Measurements from ENCODE around the gene ZMYND19.
A peak's percentile ranks its signal among the peaks of the same experiment; 100 is the strongest.

The ZMYND19 gene

DNA sequence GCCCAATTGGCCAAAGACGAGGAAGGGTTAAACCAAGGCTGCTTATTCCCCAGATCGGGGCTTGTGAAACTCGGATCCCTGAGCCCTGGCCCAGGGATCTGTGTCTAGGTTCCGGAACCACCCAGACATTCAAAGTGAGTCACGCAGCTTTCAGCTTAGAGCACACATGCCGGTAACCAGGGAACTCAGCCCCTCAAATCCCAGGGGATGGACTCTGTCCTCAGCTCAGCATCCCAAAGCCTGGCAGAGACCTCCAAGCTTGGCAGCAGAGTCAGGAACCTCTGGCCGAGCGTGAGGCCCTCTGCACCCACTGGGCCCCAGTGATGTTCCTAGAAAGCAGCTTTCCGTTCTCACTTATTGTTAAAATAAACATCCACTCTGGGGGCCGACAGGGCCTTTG lies 45.2 kb downstream of the ZMYND19 start (continued):
- TF ChIP-seq EGR2 (tag by site-specific recombination; IDR thresholded peaks at IDR 0.05; ENCODE audit: low read depth) (no peak), ZNF585B (tag by site-specific recombination; IDR thresholded peaks at IDR 0.05) (no peak)
- TF ChIP-seq, protein P1, sequence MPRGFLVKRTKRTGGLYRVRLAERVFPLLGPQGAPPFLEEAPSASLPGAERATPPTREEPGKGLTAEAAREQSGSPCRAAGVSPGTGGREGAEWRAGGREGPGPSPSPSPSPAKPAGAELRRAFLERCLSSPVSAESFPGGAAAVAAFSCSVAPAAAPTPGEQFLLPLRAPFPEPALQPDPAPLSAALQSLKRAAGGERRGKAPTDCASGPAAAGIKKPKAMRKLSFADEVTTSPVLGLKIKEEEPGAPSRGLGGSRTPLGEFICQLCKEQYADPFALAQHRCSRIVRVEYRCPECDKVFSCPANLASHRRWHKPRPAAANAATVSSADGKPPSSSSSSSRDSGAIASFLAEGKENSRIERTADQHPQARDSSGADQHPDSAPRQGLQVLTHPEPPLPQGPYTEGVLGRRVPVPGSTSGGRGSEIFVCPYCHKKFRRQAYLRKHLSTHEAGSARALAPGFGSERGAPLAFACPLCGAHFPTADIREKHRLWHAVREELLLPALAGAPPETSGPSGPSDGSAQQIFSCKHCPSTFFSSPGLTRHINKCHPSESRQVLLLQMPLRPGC (tag by site-specific recombination; IDR thresholded peaks at IDR 0.05), result no peak

DNA sequence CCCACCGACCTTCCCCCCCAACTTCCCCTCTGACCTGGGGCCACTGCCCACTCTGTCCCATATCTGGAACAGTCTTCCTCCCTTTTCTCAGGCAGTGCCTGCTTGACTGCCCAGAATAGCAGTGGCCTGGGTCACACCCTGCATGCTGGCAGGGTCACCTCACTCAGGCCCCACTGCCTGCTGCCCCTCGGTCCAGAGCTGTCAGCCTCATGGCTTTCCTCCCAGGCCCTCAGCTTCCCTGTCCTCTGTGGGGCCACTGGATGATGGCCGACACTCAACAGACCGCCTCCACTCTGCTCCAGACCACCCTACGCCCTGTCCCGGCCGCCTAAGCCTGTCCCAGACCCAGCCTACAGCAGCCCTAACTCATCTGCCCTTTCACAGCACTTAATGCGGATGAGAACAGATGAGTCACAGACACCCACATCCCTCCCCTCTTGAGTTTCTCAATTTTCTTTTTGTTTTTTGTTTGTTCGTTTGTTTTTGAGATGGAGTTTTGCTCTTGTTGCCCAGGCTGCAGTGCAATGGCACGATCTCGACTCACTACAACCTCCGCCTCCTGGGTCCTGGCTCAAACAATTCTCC lies 46.0 kb downstream of the ZMYND19 start:
- Histone ChIP-seq H3K36me3 (ENCODE audit: control insufficient read depth in 2 of 2, insufficient read depth in 1 of 2, low read length in 2 of 2) (peaks cover 0 to 4% of the 10 kb centered on the region in 2 experiments; a peak in 2 of 3 replicates), H3K27ac (ENCODE audit: extremely low read depth, low read depth, low read length) (no peak overlapping the region), H3K4me1 (ENCODE audit: control insufficient read depth, insufficient read depth, low read length) (no peaks in the 10 kb centered on the region), H3K4me3 (ENCODE audit: low read depth, low read length) (no peak overlapping the region), H3K9me3 (ENCODE audit: control insufficient read depth, insufficient read depth, low read depth, low read length) (no peaks in the 10 kb centered on the region)
- CTCF ChIA-PET, result interaction anchor here (1.0 to 6.2 kb wide), 4 partner anchors 9 to 14 kb away, joined by 3 to 35 read pairs (median 4); no protein-coding TSS in a partner anchor
- TF ChIP-seq GLIS2 (tag by site-specific recombination; IDR thresholded peaks at IDR 0.05), result no peak
- no peak for TF ChIP-seq MZF1 (tag by site-specific recombination; IDR thresholded peaks at IDR 0.05; ENCODE audit: borderline replicate concordance)
- TF ChIP-seq, protein P2, sequence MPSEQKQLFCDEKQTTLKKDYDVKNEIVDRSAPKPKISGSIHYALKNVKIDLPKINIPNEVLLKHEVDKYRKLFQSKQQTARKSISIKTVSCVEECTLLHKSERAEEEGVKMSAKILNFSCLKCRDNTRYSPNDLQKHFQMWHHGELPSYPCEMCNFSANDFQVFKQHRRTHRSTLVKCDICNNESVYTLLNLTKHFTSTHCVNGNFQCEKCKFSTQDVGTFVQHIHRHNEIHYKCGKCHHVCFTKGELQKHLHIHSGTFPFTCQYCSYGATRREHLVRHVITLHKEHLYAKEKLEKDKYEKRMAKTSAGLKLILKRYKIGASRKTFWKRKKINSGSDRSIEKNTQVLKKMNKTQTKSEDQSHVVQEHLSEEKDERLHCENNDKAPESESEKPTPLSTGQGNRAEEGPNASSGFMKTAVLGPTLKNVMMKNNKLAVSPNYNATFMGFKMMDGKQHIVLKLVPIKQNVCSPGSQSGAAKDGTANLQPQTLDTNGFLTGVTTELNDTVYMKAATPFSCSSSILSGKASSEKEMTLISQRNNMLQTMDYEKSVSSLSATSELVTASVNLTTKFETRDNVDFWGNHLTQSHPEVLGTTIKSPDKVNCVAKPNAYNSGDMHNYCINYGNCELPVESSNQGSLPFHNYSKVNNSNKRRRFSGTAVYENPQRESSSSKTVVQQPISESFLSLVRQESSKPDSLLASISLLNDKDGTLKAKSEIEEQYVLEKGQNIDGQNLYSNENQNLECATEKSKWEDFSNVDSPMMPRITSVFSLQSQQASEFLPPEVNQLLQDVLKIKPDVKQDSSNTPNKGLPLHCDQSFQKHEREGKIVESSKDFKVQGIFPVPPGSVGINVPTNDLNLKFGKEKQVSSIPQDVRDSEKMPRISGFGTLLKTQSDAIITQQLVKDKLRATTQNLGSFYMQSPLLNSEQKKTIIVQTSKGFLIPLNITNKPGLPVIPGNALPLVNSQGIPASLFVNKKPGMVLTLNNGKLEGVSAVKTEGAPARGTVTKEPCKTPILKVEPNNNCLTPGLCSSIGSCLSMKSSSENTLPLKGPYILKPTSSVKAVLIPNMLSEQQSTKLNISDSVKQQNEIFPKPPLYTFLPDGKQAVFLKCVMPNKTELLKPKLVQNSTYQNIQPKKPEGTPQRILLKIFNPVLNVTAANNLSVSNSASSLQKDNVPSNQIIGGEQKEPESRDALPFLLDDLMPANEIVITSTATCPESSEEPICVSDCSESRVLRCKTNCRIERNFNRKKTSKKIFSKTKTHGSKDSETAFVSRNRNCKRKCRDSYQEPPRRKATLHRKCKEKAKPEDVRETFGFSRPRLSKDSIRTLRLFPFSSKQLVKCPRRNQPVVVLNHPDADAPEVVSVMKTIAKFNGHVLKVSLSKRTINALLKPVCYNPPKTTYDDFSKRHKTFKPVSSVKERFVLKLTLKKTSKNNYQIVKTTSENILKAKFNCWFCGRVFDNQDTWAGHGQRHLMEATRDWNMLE (tag by site-specific recombination; conservative IDR thresholded peaks at IDR 0.05; ENCODE audit: low read depth), result no peak
- TF ChIP-seq HOXD13 (CRISPR knock-in tag; IDR thresholded peaks at IDR 0.05; ENCODE audit: borderline replicate concordance), result no peak
- TF ChIP-seq ZNF600 (tag by site-specific recombination; IDR thresholded peaks at IDR 0.05), result no peak
- TF ChIP-seq ZNF223 (tag by site-specific recombination; IDR thresholded peaks at IDR 0.05), result no peak
- TF ChIP-seq ZNF423 (tag by site-specific recombination; IDR thresholded peaks at IDR 0.05), result no peak
- no peak for TF ChIP-seq KLF7 (tag by site-specific recombination; IDR thresholded peaks at IDR 0.05; ENCODE audit: borderline replicate concordance)
- no peak for TF ChIP-seq SCRT1 (tag by site-specific recombination; IDR thresholded peaks at IDR 0.05; ENCODE audit: borderline replicate concordance)
- TF ChIP-seq ZNF140 (tag by site-specific recombination; IDR thresholded peaks at IDR 0.05), result no peak
- no peak for TF ChIP-seq ZNF121 (tag by site-specific recombination; IDR thresholded peaks at IDR 0.05)
- TF ChIP-seq ZNF658 (tag by site-specific recombination; IDR thresholded peaks at IDR 0.05), result no peak
- no peak for TF ChIP-seq ZNF394 (tag by site-specific recombination; IDR thresholded peaks at IDR 0.05; ENCODE audit: borderline replicate concordance)
- no peak for TF ChIP-seq ZNF707 (tag by site-specific recombination; IDR thresholded peaks at IDR 0.05)
- TF ChIP-seq ZFHX2 (tag by site-specific recombination; conservative IDR thresholded peaks at IDR 0.05), result peak; percentile 63; the same call in 1 of the 2 replicates
- no peak for TF ChIP-seq ZBTB17 (tag by site-specific recombination; IDR thresholded peaks at IDR 0.05)
- TF ChIP-seq EGR2 (tag by site-specific recombination; IDR thresholded peaks at IDR 0.05; ENCODE audit: low read depth), result peak; percentile 57; the same call in 1 of the 2 replicates
- POLR2A ChIA-PET, result no interaction called here

Measured in HEK293 (cell line).